Measurements from ENCODE around the gene NAV2. TPM values are rescaled to one million over a fixed set of nuclear protein-coding genes. Genes with fewer than 3 reads are reported as not detected.

NAV2 gene
- total RNA-seq, 1 donor from 2014 or later = 11.1 TPM

DNA sequence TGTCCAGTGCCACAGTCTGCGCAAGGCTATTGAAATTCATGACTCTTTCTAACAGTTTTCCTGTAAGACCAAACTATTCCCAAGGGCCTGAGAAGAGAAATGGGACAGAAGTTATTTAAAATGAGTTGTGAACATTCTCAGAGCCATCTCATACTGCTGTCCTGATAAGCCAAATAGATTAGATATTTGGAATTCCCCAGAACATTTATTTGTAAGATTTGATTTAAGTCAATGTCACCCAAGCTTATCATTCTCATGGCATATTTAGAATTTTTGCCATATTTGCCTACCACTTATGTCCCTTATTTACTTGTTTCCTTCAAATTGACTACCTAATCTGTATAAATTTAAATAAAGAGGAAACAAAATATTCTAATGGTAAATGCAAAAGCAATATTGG is 82.4 kb downstream of the NAV2 start:
- FAIRE-seq (no peak), DNase-seq (ENCODE audit: low read depth) (no peak)
- Histone ChIP-seq H3K27me3 (ENCODE audit: control insufficient read depth, insufficient read depth, low read length) (peaks cover 4% of the 10 kb centered on the region), H3K36me3 (ENCODE audit: control insufficient read depth, insufficient read depth, low read length) (no peaks in the 10 kb centered on the region), H3K4me3 (ENCODE audit: low read depth, low read length) (no peak overlapping the region)
- TF ChIP-seq, protein P1, sequence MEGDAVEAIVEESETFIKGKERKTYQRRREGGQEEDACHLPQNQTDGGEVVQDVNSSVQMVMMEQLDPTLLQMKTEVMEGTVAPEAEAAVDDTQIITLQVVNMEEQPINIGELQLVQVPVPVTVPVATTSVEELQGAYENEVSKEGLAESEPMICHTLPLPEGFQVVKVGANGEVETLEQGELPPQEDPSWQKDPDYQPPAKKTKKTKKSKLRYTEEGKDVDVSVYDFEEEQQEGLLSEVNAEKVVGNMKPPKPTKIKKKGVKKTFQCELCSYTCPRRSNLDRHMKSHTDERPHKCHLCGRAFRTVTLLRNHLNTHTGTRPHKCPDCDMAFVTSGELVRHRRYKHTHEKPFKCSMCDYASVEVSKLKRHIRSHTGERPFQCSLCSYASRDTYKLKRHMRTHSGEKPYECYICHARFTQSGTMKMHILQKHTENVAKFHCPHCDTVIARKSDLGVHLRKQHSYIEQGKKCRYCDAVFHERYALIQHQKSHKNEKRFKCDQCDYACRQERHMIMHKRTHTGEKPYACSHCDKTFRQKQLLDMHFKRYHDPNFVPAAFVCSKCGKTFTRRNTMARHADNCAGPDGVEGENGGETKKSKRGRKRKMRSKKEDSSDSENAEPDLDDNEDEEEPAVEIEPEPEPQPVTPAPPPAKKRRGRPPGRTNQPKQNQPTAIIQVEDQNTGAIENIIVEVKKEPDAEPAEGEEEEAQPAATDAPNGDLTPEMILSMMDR (IDR thresholded peaks at IDR 0.05; ENCODE audit: insufficient read depth, low read length, severe bottlenecking) = no peak

DNA sequence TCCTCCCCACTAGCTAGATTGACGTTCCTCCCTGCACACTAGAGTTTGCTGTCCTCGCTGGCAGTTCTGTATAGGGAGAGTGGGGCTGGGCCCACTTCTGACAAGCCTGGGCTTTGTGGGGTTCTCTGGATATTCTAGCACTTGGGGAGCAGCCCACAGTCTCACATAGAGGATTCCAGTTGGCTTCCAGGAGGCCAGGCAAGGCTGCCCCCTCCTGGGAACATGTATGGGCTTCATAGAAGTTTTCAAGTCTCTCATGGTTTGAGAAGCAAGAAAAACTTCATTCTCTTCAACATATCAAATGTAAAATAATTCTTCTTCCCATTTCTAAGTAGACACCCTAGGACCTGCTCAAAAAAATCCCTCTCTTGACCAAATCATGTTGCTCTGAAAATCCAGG is 87.5 kb downstream of the NAV2 start:
- no peak overlapping the region for H3K4me3 ChIP-seq (ENCODE audit: low read depth, low read length)
- DNase-seq (ENCODE audit: low read depth) (no peak), FAIRE-seq (no peak)
- peaks cover 2% of the 10 kb centered on the region for H3K27me3 ChIP-seq (ENCODE audit: control insufficient read depth, insufficient read depth, low read length)
- H3K36me3 ChIP-seq (ENCODE audit: control insufficient read depth, insufficient read depth, low read length) = no peaks in the 10 kb centered on the region
- TF ChIP-seq, protein P1 (IDR thresholded peaks at IDR 0.05; ENCODE audit: insufficient read depth, low read length, severe bottlenecking) = peak; percentile 21

DNA sequence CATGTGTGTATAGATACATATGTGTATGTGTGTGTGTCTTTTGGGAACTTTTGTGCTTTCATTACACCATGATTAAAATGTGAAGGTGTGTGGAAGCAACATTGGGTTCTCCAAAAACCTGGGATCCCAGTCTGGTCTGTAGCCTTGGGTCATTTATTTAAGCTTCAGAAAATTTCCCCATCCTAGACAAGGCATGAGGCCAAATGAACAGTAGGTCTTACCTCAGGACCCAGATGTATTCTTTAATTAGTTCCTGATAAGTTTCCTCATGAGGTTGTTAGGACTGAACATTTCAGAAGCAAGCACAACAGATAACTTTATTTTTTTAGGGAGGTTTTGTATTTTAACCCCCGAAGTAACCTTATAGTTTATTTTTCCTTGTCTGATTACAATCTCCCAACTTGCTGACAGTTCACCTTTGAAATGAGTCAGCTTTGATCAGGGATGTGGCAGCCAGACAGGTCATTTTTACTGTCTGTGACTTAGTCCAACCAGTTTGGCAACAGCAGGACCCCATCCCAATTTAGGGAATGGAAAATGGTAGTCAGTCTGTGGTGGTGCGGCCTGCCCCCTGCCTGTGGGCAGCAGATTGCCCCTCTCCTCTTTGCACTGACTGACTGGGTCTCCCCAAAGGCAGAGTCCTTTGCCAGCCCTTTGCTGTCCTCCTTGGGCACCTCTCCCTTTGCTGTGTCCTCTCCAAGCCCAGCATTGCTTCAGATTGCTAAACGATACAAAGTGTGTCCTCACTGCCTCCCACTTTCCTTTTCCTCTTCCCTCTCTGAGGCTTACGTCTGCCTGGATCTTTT is 88.3 kb downstream of the NAV2 start:
- DNase-seq (ENCODE audit: low read depth) = peak; percentile 8
- no peak for FAIRE-seq
- no peak overlapping the region for H3K4me3 ChIP-seq (ENCODE audit: low read depth, low read length)

DNA sequence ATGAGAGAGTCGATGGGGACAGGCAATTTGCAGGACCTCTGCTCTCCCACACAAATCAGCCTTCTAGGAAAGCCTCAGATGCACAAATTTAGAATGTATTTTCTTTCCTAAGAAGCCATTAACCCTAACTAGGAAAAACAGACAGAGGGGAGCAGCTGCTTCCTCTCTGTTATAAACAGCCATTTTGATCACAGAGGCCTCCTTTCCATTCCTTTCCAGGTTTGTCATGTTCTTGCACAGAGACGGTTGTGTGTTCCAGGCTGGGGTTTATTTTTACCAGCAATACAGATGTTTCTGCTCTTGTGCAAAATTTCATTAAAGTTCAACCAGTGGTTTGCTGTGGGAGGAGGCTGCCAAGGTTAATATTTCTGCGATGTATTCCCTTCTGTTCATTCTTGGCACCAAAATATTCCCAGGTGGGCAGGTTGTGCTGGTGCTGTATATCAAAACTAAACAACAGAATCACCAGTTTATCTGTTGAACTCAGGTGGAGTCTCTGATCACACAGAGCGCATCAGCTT is 90.2 kb downstream of the NAV2 start:
- peaks cover 2% of the 10 kb centered on the region for H3K27me3 ChIP-seq (ENCODE audit: control insufficient read depth, insufficient read depth, low read length)
- DNase-seq (ENCODE audit: low read depth) (no peak), FAIRE-seq (no peak)
- TF ChIP-seq, protein P1 (IDR thresholded peaks at IDR 0.05; ENCODE audit: insufficient read depth, low read length, severe bottlenecking) = no peak
- H3K36me3 ChIP-seq (ENCODE audit: control insufficient read depth, insufficient read depth, low read length) = no peaks in the 10 kb centered on the region
- H3K4me3 ChIP-seq (ENCODE audit: low read depth, low read length) = no peak overlapping the region

More for the DNA sequence above, 88.3 kb downstream of the NAV2 start:
- TF ChIP-seq, protein P1 (IDR thresholded peaks at IDR 0.05; ENCODE audit: insufficient read depth, low read length, severe bottlenecking) = no peak
- Histone ChIP-seq H3K36me3 (ENCODE audit: control insufficient read depth, insufficient read depth, low read length) (no peaks in the 10 kb centered on the region), H3K27me3 (ENCODE audit: control insufficient read depth, insufficient read depth, low read length) (peaks cover 2% of the 10 kb centered on the region)

DNA sequence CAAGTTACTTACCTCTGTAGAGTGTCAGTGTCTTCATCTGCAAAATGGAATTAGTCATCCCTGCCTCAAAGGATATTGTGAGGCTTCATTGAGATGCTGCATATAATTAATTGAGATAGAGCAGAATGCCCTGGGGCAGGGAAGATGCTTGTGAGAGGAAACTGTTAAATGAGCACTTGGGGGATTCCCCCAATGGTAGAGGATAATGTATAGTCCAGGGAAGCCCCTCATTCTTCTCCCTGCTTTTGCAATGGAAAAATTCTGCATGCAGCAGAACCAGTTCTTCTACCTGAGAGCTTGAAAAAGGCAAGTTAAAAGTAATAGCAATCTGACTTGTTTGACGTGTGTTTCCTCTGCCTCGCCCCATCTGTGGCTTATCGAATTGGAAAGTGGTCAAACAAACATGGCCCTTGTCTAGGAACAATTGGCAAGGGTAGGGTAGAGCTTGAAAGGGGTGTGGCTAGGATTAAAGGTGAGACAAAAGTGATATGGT is 90.9 kb downstream of the NAV2 start:
- Histone ChIP-seq H3K27me3 (ENCODE audit: control insufficient read depth, insufficient read depth, low read length) (peaks cover 2% of the 10 kb centered on the region), H3K4me3 (ENCODE audit: low read depth, low read length) (no peak overlapping the region), H3K36me3 (ENCODE audit: control insufficient read depth, insufficient read depth, low read length) (no peaks in the 10 kb centered on the region)
- DNase-seq (ENCODE audit: low read depth) = peak; percentile 38
- TF ChIP-seq, protein P1 (IDR thresholded peaks at IDR 0.05; ENCODE audit: insufficient read depth, low read length, severe bottlenecking) = no peak
- no peak for FAIRE-seq

Data from bronchial epithelial cell (primary cell).